Osteoblast (primary cell): ENCODE measurements around the gene VSIR. TPM values are rescaled to one million over a fixed set of nuclear protein-coding genes. Genes with fewer than 3 reads are reported as not detected.

Experiments
- DNase-seq: peaks from one replicate; pipeline ENCODE4 v3.0.0; 2011; ENCODE audit warnings: low spot score, mixed read lengths; ENCODE audit not compliant: insufficient read length; ENCODE audit errors: missing footprints
- H2AFZ ChIP-seq: 2 replicates; pipeline ENCODE4 v1.6.0; 2011; ENCODE audit warnings: mild to moderate bottlenecking, low read length
- H3K27ac ChIP-seq: 2 replicates; pipeline ENCODE4 v1.5.1; 2011; ENCODE audit warnings: mild to moderate bottlenecking, low read depth, low read length, moderate library complexity
- H3K27me3 ChIP-seq: 2 replicates; pipeline ENCODE4 v1.6.0; 2012; ENCODE audit warnings: mild to moderate bottlenecking, control low read depth, inconsistent platforms, low read length, moderate library complexity; ENCODE audit not compliant: insufficient read depth
- H3K36me3 ChIP-seq: 2 replicates; pipeline ENCODE4 v1.5.1; 2011; ENCODE audit warnings: mild to moderate bottlenecking, low read length, control low read depth, moderate library complexity; ENCODE audit not compliant: insufficient read depth
- H3K4me1 ChIP-seq: 2 replicates; pipeline ENCODE4 v1.5.1; 2011; ENCODE audit warnings: mild to moderate bottlenecking, low read length, control low read depth, moderate library complexity; ENCODE audit not compliant: insufficient read depth
- H3K4me2 ChIP-seq: 2 replicates; pipeline ENCODE4 v1.6.0; 2011; ENCODE audit warnings: mild to moderate bottlenecking, low read length; ENCODE audit not compliant: insufficient read depth
- H3K4me3 ChIP-seq: fragments of 200-600 bp; sonication (generic); 3 replicates; pipeline ENCODE4 v1.5.1; 2012; ENCODE audit warnings: mild to moderate bottlenecking, low read length, inconsistent platforms; ENCODE audit not compliant: insufficient read depth
- H3K79me2 ChIP-seq: 2 replicates; pipeline ENCODE4 v1.6.0; 2012; ENCODE audit warnings: mild to moderate bottlenecking, low read length, control low read depth, inconsistent platforms; ENCODE audit not compliant: insufficient read depth
- H3K9me3 ChIP-seq: 2 replicates; pipeline ENCODE4 v1.5.1; 2011; ENCODE audit warnings: low read depth, low read length, control low read depth
- H4K20me1 ChIP-seq: 2 replicates; pipeline ENCODE4 v1.6.0; 2012; ENCODE audit warnings: mild to moderate bottlenecking, low read length, control low read depth; ENCODE audit not compliant: insufficient read depth
- total RNA-seq: library from RNA; depleted of rRNA; stranded (reverse); fragments of >200 nt; gene quantifications from 2 replicates; pipeline ENCODE4 v1.2.3, GENCODE V29; 2012
- TF ChIP-seq, protein P1 (sequence below): IDR thresholded peaks from 2 replicates; pipeline ENCODE4 v1.5.1; 2011; ENCODE audit warnings: mild to moderate bottlenecking, low read depth, low read length, moderate library complexity; ENCODE audit errors: extremely low read depth

Gene VSIR
- total RNA-seq, 1 donor = 75.3 TPM

DNA sequence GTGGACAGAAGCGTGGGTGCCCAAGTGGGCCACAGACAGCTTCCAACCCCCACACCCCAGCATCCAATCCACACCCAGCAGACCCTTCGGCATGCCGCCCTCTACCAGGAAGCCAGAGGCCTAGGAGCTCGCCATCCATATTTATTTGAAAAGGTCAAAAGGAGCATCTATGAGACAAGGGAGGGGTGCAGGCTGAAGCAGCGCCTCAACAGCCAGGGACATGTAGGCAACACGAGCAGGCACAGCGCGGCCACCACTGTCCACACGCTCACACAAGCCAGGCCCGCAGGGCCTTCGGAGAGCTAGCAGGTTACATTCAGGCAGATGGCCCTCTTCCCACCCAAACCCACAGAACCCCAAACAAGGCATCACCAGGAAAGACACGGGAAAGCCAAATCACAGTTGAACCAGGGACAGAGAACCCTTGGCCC, 43.1 kb upstream of the VSIR start:
- DNase-seq = peak; percentile 69
- Histone ChIP-seq H3K9me3 (no peaks in the 10 kb centered on the region), H3K27me3 (no peaks in the 10 kb centered on the region), H3K4me1 (no peaks in the 10 kb centered on the region), H3K4me2 (no peak overlapping the region), H3K79me2 (peaks cover 3% of the 10 kb centered on the region), H3K36me3 (peaks cover 60% of the 10 kb centered on the region), H2AFZ (no peak overlapping the region), H4K20me1 (peaks cover 25% of the 10 kb centered on the region), H3K4me3 (no peak overlapping the region), H3K27ac (no peak overlapping the region)
- TF ChIP-seq, protein P1, sequence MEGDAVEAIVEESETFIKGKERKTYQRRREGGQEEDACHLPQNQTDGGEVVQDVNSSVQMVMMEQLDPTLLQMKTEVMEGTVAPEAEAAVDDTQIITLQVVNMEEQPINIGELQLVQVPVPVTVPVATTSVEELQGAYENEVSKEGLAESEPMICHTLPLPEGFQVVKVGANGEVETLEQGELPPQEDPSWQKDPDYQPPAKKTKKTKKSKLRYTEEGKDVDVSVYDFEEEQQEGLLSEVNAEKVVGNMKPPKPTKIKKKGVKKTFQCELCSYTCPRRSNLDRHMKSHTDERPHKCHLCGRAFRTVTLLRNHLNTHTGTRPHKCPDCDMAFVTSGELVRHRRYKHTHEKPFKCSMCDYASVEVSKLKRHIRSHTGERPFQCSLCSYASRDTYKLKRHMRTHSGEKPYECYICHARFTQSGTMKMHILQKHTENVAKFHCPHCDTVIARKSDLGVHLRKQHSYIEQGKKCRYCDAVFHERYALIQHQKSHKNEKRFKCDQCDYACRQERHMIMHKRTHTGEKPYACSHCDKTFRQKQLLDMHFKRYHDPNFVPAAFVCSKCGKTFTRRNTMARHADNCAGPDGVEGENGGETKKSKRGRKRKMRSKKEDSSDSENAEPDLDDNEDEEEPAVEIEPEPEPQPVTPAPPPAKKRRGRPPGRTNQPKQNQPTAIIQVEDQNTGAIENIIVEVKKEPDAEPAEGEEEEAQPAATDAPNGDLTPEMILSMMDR = no peak

DNA sequence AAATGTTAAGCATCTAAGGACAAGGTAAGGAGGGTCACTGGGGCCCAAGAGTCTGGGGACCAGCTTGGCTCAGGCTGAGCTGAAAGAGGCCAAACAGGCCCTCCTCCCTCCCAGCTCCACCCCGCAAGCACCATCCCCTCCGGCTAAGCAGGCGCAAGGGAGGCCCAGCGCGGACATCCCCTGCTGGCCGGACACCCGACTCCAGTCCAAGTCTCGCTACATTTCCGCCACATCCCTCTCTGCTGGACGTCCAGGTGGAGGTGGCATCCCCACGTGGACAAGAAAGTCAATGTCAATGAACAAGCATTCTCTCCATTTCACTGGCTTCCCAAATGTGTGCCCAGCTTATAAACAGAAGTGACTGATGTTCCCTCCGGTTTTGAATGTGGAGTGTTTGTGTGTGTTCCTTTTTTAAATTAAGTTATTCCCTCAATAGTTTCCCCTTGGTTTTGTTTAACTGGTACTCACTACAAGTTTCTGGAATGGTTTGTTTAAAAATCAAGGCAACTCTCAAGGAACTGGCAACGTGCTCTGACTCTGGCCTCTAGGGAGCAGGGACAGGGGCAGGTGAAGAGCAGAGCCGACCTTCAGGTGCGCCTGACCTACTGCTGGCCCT, 42.3 kb upstream of the VSIR start:
- peak; percentile 91 for DNase-seq
- Histone ChIP-seq H3K4me3 (no peak overlapping the region), H4K20me1 (peaks cover 24% of the 10 kb centered on the region), H3K9me3 (no peaks in the 10 kb centered on the region), H3K4me1 (no peaks in the 10 kb centered on the region), H3K27me3 (no peaks in the 10 kb centered on the region), H3K27ac (no peak overlapping the region), H3K79me2 (no peaks in the 10 kb centered on the region), H3K36me3 (peaks cover 51% of the 10 kb centered on the region), H2AFZ (no peak overlapping the region), H3K4me2 (no peak overlapping the region)
- TF ChIP-seq, protein P1 = no peak

GRCh38 chr10:71814922-71815411, 41.6 kb upstream of the VSIR start:
- TF ChIP-seq, protein P1 = no peak
- no peaks in the 10 kb centered on the region for H3K4me1 ChIP-seq

DNA sequence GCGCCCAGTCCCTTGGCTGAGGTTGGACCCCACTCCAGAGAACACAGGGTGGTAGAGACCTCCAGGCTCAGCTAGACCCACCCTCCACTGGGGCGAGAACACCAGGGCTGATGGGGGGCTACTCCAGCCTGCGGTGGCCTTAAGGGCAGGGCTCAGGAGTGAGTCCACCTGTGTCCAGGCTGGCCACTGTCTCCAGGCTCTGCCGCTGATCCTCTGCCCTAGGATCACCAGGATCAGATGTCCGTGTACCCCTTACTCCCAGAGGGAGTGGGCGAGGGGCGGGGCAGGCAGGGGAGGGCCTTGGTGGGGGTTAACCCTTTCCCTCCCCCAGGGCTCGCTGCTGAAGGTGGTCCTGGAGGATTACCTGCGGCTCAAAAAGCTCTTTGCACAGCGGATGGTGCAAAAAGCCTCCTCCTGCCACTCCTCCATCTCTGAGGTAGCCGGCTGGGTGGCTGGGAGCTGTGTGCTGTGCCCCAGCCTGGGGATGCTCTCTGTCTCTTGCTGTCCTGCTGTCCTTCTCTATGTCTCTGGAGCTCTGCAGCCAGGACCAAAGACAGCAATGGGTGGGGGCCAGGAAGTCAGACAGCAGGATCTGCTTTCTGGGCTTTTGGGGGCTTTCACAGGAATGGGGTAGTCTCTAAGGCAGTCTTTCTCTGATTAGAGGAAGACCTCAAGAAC, 39.7 kb upstream of the VSIR start:
- Histone ChIP-seq H3K4me2 (no peak overlapping the region), H3K4me1 (no peaks in the 10 kb centered on the region), H3K27ac (no peak overlapping the region), H3K79me2 (no peaks in the 10 kb centered on the region), H3K36me3 (peaks cover 27% of the 10 kb centered on the region), H3K4me3 (no peak overlapping the region), H4K20me1 (peaks cover 24% of the 10 kb centered on the region), H3K9me3 (no peaks in the 10 kb centered on the region), H3K27me3 (no peaks in the 10 kb centered on the region), H2AFZ (no peak overlapping the region)
- TF ChIP-seq, protein P1 = no peak
- peak; percentile 81 for DNase-seq

More at GRCh38 chr10:71814922-71815411, 41.6 kb upstream of the VSIR start:
- no peak overlapping the region for H3K4me2 ChIP-seq
- no peaks in the 10 kb centered on the region for H3K79me2 ChIP-seq
- no peaks in the 10 kb centered on the region for H3K9me3 ChIP-seq
- no peaks in the 10 kb centered on the region for H3K27me3 ChIP-seq
- peak; percentile 85 for DNase-seq
- H4K20me1 ChIP-seq = peaks cover 24% of the 10 kb centered on the region
- H3K36me3 ChIP-seq = peaks cover 45% of the 10 kb centered on the region
- no peak overlapping the region for H3K4me3 ChIP-seq
- no peak overlapping the region for H3K27ac ChIP-seq
- no peak overlapping the region for H2AFZ ChIP-seq
